Stimulated activated CD4-positive, alpha-beta T cell treated with anti-CD3 and anti-CD28 coated beads, Interleukin-4, amount 100 ng/mL, for 4 hours (primary cell): Measurements from ENCODE around the gene TTC9C.
"Not testable (repeated sequence)": the region's sequence is repeated elsewhere in the genome, so short reads cannot be mapped to it uniquely, and the experiment has no call there.

Experiments used
- DNase-seq, 2 experiments: peaks; one replicate each; pipeline ENCODE4 v3.0.0-alpha.2; 2020

The TTC9C gene

GRCh38 chr11:62728171-62728988, at the start of gene TTC9C:
Gene TTC9C (plus strand): TSS chr11:62728486. CDS start chr11:62728849, 363 bp downstream.
- peak; percentile 78 to 80 for DNase-seq

- peak; percentile 79 to 84 for DNase-seq
These were observed 49.3 kb upstream of the TTC9C start, which contains the start of gene UBXN1 for GRCh38 chr11:62678770-62679696. Gene UBXN1 (minus strand): TSS chr11:62679073. CDS start chr11:62678923, 150 bp downstream.

- DNase-seq: no peak
These were observed 47.5 kb upstream of the TTC9C start for GRCh38 chr11:62680825-62681240.

GRCh38 chr11:62682518-62682917, 45.8 kb upstream of the TTC9C start:
- DNase-seq: no peak

GRCh38 chr11:62687508-62688396, 40.5 kb upstream of the TTC9C start:
- no peak for DNase-seq

GRCh38 chr11:62688491-62688890, 39.8 kb upstream of the TTC9C start:
- DNase-seq: no peak

GRCh38 chr11:62689421-62690183, 38.7 kb upstream of the TTC9C start, which contains the start of gene LRRN4CL:
Gene LRRN4CL (minus strand): TSS chr11:62689530. CDS start chr11:62688508, 1,022 bp downstream.
- no peak for DNase-seq

- DNase-seq: not testable (repeated sequence)
These were observed 34.7 kb upstream of the TTC9C start for GRCh38 chr11:62693624-62694023.

- peak; percentile 69 to 74 for DNase-seq
These were observed 33.7 kb upstream of the TTC9C start for GRCh38 chr11:62694455-62695167.

GRCh38 chr11:62702246-62702645, 26.0 kb upstream of the TTC9C start:
- DNase-seq: no peak

GRCh38 chr11:62703921-62704320, 24.4 kb upstream of the TTC9C start:
- not testable (repeated sequence) for DNase-seq

- DNase-seq: no peak
These were observed 22.9 kb upstream of the TTC9C start for GRCh38 chr11:62705413-62705812.

- peak; percentile 92 to 96 for DNase-seq
These were observed 22.1 kb upstream of the TTC9C start for GRCh38 chr11:62705880-62706849.

GRCh38 chr11:62706850-62707247, 21.4 kb upstream of the TTC9C start:
- no peak for DNase-seq

GRCh38 chr11:62707277-62707861, 20.9 kb upstream of the TTC9C start, which contains the start of the genes BSCL2 and GNG3:
Gene BSCL2 (minus strand): TSS chr11:62707424. CDS start chr11:62707195, 229 bp downstream.
Gene GNG3 (plus strand): TSS chr11:62707676. CDS start chr11:62708296, 620 bp downstream.
- DNase-seq: no peak

- DNase-seq: no peak
These were observed 19.9 kb upstream of the TTC9C start for GRCh38 chr11:62708392-62708791.

GRCh38 chr11:62708793-62709192, 19.5 kb upstream of the TTC9C start:
- peak; percentile 32 to 42 for DNase-seq

GRCh38 chr11:62709247-62710000, 18.9 kb upstream of the TTC9C start:
- DNase-seq: peak; percentile 89 to 97
